ENCODE results near the gene PCBP3. TPM values are rescaled to one million over a fixed set of nuclear protein-coding genes. Genes with fewer than 3 reads are reported as not detected.

PCBP3 gene
- total and polyA plus RNA-seq, 2 of the 8 experiments (the other 6 are each of a cell fraction or from before 2014, with no cell fraction given), result 3.5 to 6.3 TPM

GRCh38 chr21:45843426-45843825 is 199.9 kb downstream of the PCBP3 start (continued):
- TF ChIP-seq HDAC2 (IDR thresholded peaks at IDR 0.05; ENCODE audit: borderline replicate concordance in 1 of 2, low read depth in 2 of 2, low read length in 2 of 2) (no peak), FOSL1 (IDR thresholded peaks at IDR 0.05; ENCODE audit: insufficient read depth, low read depth, low read length) (no peak), POLR2A (IDR thresholded peaks at IDR 0.05; ENCODE audit: control extremely low read depth in 1 of 2, low read depth in 2 of 2, low read length in 2 of 2) (no peak), KDM1A (IDR thresholded peaks at IDR 0.05; ENCODE audit: borderline replicate concordance, low read length) (no peak)
